Hippocampal formation (tissue), 2 donors: ENCODE results near the gene RASAL2.
"Not testable (repeated sequence)": the region's sequence is repeated elsewhere in the genome, so short reads cannot be mapped to it uniquely, and the experiment has no call there.

ENCODE experiments used
- DNase-seq, 2 donors: peaks; one replicate each; lab custom pipeline; 2025; lab: John Stamatoyannopoulos, UW

The RASAL2 gene

DNA sequence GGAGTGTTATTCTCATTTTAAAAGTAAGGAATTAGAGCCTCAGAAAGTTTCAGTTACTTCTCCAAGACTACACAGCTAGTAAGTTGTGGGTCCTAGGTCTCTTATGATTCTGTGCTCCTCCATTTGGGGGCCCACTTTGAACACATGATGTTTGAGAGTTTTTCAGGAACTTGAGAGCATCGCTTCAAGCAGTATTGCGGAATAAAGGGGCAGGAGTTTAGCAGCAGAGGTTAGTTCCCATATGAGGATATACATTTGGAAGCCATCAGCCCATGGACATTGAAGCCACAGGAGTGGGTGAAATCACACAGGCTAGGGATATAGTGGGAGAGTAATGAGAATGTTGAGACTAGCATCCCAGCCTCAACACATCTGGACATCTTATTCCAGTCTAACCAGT lies 143.2 kb downstream of the RASAL2 start:
- no peak for DNase-seq

DNA sequence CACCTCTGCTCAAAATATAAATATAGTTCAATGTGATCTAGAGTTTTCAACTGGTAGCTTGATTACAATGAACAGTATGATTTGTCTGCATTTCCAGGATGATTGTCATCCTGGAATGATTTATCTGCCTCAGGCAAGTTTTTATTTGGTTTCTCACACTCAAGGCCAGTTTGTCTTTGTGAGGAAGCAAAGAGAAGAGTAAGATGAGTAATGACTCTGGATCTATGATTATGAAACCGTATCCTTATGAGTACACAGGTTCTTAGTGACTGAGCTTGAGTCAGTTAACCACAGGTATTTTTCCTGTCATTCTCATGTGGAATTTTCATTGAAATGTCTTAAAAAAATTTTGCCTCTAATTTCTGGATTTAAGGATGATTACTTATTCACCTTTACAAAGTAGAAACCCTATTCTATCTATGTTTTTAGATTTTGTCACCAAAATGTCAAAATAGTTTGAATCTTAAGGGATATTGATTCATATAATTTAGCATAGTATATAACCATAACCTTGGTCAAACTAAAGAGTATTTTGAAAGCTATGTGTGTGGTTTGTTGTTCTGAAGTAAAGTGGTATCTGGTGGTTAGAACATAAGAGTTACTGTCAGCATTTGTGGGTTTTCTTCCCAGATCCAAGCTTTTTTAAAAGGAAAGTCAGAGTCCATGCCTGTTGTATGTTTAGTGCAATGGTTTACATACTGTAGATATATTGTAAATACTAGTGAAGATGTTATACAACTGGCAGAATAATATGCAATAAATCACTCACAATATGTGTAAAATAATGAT lies 145.0 kb downstream of the RASAL2 start:
- no peak for DNase-seq

DNA sequence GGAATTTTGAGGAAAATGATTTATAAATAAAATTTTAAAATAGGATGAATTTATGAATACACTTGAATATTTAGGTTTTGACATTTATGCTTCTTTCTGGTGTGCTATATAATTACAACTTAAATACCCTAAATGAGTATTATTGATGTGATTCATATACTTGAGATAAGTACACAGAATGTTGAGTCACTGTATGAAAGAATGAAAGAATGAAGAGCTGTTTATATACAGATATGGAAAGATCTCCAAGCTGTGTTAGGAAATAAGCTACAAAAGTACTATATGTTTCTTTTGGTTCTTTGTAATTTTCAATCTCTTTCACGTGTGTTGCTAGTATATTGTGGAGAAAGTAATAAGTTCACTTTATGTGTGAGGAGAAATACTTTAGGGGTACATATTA lies 147.2 kb downstream of the RASAL2 start:
- DNase-seq = no peak

DNA sequence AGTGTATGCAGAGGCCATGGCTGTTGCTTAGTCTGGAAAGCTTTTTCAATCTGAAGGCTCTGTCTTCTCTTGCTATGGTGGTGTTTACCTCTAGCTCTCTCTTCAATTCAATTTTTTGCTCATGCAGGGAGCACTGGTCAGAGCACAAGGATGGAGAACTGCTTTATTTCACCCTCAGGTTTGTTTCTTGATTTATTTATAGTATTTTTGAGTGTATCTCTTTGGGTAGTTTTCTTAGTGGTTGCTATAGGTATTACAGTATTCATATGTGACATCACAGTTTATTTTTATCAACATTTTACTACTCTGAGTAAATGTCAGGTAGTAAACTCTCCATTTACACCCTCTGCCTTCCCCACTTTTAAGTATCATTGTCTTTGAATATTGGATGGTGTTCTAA lies 147.9 kb downstream of the RASAL2 start:
- no peak for DNase-seq

DNA sequence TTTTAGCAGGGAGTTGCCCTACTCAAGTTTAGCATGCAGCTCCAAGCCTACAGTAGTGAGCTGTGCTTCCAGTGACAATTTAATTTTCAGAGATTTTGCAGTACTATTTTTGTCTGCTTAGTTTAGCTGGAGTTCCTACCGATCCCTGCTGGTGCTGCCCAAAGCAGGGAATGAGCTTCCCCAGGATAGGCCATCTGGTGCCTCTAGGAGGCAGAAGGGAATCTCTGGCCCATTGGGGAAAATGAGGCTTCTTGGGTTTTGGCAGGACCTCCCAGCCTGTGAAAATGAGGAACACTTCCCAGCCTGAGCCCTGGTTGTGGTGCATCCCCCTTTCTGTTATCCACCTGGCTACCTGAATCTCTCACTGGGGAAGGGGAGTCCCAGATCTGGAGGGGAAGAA lies 149.2 kb downstream of the RASAL2 start:
- DNase-seq = no peak

DNA sequence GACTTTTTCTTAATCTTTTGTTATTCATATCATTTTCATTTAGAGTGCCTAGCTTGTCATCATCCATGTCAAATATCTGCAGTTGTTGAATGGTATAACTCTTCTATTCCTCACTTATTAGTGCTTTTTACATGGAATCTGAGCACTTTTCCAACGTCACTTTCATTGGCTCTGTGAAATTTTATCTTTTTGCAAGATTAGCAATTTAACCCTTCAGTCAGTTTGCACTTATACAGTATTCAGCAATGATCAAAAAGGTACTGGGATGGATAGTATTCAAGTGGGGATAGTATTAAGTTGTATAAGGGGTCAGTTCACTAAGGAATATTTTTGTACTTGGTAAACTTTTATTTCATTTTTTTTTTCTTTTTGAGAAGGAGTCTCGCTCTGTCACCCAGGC lies 150.0 kb downstream of the RASAL2 start:
- DNase-seq = no peak

DNA sequence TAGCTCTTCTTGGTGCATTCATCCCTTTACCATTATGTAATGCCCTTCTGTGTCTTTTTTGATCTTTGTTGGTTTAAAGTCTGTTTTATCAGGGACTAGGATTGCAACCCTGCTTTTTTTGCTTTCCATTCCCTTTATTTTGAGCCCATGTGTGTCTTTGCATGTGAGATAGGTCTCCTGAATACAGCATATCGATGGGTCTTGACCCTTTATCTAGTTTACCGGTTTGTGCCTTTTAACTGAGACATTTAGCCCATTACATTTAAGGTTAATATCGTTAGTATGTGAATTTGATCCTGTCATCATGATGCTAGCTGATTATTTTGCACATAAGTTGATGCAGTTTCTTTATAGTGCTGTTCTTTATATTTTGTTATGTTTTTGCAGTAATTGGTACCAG lies 154.4 kb downstream of the RASAL2 start:
- DNase-seq = not testable (repeated sequence)

DNA sequence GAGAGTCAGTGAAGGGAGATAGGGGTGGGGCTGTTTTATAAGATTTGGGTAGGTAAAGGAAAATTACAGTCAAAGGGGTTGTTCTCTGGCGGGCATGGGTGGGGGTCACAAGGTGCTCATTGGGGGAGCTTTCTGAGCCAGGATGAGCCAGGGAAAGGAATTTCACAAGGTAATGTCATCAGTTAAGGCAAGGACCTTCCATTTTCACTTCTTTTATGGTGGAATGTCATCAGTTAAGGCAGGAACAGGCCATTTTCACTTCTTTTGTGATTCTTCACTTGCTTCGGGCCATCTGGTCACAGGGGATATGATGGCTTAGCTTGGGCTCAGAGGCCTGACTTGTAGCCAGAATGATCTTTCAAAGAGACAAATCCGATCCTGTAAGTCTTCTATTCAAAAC lies 159.7 kb downstream of the RASAL2 start:
- not testable (repeated sequence) for DNase-seq

DNA sequence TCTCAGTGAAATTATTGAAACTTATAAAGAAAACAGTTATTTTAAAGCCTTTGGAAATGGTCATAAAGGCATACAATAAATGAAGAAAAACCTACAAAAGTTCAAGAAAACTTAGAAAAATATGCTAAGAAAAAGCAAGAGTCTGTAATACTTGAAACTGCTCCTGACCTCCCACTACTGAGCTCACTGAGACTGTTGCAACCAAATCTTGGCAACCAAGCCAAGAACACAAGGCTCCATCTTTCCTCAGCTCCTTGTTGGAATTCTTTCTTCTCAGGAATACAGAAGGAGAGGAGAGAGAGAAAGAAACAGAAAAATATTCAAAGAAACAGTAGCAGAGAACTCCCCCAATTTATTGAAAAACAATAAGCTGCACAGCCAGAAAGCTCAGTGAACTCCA lies 160.5 kb downstream of the RASAL2 start:
- no peak for DNase-seq

DNA sequence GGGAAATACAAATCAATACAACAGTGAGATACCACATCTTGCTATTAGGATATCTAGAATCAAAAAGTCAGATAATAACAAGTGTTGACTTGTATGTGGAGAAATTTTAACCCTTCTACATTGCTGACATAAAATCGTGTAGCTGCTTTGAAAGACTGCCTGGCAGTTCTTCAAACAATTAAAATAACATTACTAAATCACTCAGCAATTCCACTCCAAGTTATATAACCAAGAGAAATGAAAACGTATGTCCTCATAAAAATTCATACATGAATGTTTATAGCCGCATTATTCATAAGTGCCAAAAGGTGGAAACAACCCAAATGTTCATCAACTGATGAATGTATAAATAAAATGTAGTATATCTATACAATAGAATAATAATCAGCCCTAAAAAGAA lies 164.6 kb downstream of the RASAL2 start:
- no peak for DNase-seq

DNA sequence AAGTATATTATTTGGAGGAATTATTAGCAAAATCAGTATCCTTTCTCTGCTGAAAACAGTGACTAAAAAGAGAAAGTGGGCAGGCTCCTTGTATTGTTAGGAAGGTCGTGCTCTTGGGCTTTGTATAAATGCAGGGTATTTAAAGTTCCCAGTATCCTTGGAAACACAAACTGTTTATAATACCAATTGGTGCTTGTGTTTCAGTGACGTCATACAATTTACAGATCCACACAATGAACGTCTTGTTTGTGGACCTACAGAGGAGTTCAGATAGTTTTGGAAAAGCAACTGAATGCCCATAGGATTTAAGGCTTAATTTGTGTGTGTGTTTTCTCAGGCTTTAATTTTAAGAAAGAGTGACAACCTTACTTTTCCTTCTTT lies 168.2 kb downstream of the RASAL2 start:
- no peak for DNase-seq

DNA sequence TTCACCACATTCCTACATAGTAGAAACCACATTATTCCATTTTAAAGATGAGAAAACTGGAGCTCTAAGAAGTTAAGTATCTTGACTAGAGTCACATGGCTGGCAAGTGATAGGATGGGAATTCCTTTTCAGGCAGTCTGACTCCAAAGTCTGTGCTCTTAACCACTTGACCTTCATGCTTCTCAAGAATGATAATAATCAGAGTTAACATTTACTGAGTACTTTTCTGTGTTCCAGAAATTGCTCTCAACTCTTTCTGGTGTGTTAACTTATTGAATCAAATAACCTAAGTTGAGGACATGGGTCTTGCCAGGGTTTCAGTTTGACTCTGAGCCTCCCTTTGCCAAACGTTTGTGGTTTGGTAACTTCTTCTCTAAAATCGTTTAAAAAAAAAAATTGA lies 169.4 kb downstream of the RASAL2 start:
- no peak for DNase-seq

DNA sequence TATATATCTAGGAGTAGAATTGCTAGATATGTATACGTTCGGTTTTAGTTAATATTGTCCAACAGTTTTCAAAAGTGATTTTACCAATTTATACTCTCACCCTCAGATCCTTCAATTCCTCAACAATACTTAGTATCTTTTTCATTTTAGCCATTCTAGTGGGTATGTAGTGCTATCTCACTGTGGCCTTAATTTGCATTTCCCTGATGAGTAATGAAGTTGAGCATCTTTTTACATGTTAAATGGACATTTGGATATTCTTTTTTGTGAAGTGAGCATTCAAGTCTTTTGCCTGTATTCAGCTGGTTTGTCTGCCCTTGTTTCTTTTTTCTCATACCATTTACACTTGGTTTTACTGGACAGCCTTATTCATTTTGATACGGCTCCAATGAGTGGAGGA lies 172.2 kb downstream of the RASAL2 start:
- DNase-seq = no peak

DNA sequence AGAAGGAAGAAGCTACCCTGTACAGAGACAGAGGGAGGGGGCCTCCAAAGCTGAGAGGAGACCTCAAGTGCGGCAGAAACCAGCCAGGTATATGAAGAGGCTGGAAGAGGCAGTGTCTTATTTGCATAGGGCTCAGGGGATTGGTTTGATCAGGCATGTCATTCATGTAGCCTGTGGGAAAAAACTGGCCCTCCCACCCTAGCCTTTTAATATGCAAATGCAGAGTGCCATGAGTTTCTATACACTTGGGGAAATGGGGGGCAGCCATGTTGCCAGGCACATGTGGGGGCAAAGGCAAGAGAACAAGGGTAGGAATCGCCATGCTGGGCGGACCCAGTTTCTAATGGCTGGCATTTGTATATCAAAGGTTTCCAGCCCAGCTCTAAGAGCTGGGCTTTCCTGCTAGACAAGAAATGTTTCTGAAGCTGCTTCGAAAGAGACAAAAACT lies 172.7 kb downstream of the RASAL2 start:
- DNase-seq = no peak

DNA sequence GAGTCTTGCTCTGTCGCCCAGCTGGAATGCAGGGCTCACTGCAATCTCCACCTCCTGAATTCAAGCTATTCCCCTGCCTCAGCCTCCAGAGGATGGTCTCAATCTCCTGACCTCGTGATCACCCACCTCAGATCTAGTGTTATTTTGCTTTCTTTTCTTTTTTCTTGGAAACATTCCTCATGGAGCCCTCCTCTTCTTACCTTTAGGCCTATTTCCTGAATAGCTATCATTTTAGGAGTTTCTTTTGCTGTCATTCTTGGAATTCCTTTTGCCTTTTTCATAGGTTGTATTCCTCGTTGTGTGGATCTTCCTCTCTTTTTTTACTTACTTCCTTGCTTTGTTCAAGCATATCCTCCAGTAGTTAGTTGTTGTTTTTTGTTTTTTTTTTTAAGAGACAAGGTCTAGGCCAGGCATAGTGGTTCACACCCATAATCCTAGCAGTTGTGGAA lies 173.8 kb downstream of the RASAL2 start:
- no peak for DNase-seq

DNA sequence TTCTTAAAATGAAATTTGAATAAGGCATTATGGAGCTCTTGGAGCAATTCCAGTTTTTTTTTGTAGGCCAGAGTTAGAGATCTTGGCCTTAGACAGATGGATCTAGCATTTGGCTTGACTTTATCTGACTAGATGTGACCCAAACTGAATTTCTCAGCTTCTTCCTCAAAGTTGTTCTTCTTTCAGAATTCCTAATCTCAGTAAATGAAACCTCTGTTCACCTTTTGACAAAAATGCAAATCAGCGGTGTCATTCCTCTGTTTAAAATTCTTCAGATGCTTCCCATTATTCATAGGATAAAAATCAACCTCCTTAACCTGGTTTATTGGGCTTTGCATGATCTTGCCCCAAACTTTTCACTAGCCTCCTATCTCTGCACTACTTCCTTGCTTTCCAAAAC lies 177.6 kb downstream of the RASAL2 start:
- no peak for DNase-seq

DNA sequence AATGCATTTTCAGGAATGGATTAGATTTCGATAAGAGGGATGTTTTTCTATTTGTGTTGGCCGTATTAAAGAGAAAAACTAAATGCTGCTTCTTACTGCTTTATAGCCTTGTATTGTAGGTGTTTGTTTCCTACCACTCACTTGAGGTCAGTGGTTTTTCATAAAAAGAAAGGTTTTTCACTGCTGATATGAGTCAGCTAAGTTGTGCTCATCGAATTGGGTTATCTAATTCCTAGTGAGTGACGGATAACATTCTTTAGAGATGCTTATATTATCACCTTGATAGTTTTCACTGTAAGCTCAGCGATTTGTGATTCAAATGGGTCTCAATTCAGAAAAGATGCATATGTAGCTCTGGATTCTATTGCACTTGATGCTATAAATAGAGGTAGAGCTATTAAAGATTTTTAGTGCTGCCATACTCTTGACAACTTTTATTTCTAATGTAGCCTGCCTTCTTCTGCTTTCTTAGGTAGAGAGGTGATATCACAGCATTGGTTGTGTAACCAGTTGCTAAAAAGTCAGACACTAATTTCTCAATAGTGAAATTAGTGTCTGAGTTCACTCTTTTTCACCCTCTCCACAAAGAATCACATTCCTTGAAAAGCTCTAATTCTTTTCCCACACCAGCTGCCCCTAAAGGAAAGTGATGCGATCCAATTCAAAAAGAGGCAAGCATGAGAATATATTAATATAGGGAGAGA lies 180.0 kb downstream of the RASAL2 start:
- no peak for DNase-seq

DNA sequence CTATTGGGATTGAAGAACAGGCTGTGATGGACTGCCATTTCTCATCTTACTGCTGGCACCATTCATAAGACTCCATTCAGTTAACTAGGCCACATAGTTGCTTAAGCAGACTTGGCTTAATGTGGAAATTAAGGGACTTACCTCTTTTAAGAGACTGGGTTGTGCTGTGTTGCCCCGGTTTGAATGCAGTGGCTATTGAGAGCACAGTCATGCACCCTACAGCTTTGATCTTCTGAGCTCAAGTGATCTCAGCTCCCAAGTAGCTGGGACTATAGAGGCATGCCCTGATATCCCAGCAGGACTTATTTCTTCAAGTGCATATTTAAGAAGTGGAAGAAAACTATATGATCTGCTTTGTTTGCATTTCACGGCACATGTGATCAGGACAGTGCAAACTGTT lies 181.1 kb downstream of the RASAL2 start:
- no peak for DNase-seq

DNA sequence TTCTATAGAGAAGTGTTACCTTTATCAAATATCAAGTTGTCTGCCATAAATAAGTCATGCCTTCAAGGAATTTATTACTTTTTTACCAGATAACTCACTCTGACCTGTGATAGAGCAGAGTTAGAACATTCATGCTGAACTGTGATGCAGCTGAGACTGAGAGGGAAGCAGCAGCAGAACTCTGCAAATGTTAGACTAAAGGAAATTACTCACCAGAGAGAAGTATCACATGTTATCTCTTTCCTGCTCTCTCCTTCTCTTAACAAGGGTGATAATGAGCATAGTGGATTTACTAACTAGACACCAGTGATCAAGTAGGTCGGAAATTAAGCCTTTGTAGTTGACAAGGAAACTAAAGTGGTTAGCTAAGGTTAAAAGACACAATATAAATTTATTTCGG lies 181.6 kb downstream of the RASAL2 start:
- DNase-seq = no peak

DNA sequence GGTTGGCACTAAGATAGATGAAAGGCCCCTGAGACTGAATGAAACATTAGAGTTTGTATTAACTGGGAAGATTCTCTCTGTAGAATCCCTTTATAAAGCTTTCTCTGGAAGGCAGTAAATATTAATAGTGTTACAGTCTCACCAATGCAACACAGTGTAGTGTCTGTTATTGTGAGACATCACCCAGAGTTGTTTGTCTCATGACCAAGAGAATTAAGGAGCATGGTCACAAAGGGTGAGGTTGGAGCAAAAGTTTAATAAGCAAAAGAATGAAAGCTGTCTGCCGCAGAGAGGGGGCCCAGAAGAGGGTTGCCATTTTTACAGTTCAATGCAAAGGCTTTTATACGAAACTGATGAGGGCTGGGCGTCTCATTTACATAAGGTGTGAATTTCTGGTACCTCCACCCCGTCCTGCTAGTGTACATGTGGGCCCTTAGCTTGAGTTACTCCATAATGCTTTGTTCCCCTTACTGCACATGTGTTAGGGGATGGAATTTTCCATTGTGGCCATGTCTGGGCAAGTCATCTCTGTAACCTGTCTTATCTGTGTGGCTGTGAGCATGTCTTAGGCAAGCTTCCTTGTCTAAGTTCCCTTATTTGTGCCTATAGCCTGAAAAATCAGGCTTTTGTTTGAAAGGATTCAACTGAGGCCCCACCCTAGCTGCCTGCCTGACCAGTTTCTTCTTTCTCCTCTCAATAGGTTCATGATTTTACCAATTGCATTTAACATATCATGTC lies 184.1 kb downstream of the RASAL2 start:
- DNase-seq = no peak

DNA sequence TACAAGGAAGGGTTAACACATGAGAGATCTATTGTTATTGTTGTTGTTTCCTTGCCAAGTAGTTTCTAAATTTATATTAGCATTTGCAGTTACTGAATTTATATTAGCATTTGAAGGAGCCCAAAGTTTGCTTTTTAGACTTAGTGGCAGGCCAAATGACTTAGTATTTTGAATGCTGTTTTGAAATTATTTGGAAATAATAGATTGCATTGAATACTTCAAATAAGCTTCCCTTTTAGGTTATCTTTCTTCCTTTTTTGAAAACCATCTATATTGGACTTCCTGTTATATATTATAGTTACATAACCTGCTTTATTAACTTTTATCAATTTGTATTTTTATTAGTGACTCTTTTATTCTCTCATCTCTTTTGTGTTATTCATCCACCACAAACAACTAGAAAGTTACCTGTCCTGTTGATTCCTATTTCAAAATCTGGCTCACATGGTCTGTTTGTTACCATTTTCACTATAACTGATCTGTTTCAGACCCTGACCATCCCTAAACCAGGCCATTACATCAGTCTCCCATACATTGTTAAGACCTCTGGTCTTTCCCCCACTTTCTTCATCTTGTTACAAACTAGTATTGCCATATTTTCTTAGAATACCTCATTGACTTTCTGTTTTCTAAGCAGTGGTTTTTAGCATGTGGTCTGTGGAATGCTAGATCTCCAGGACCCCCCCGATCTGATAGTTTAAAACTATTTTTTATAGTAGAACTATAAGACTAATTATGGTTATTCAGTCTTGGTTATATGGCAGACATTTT lies 185.2 kb downstream of the RASAL2 start:
- DNase-seq = no peak

DNA sequence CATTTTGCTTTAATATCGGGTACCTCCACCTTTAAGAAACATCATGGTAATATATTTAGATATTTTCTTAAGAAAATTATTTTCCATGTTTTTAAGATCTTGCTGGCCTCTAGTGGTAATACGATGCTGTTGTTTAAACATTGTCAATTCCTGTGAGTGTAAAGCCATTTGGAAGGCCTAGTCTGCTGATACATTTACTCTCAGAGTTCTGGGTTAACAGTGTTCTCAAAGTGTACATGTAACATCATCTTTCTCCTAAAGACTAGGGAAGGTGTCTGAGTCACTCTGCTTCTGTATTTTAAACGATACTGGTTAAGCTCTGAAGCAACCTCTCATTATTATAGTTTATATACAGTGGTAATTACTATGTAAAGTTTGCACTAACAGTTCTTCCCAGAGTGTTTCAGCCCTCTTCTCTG lies 189.1 kb downstream of the RASAL2 start:
- DNase-seq = peak in 1 of 2 donors; percentile 39
